Measurements from ENCODE around the gene NLRC4.
"Not testable (repeated sequence)": the region's sequence is repeated elsewhere in the genome, so short reads cannot be mapped to it uniquely, and the experiment has no call there.

The NLRC4 gene

GRCh38 chr2:32248299-32248698 lies 16.4 kb downstream of the NLRC4 start:
- DNase-seq (ENCODE audit: low read depth): no peak

- DNase-seq (ENCODE audit: low read depth): no peak
Measured at GRCh38 chr2:32246911-32247310, 17.8 kb downstream of the NLRC4 start.

- DNase-seq (ENCODE audit: low read depth): no peak
Measured at GRCh38 chr2:32242331-32242730, 22.4 kb downstream of the NLRC4 start.

- DNase-seq (ENCODE audit: low read depth): no peak
Measured at GRCh38 chr2:32237996-32238395, 26.7 kb downstream of the NLRC4 start.

GRCh38 chr2:32237488-32237887 lies 27.2 kb downstream of the NLRC4 start:
- no peak for DNase-seq (ENCODE audit: low read depth)

GRCh38 chr2:32235315-32235714 lies 29.4 kb downstream of the NLRC4 start:
- DNase-seq (ENCODE audit: low read depth): no peak

- no peak for DNase-seq (ENCODE audit: low read depth)
Measured at GRCh38 chr2:32231959-32232358, 32.7 kb downstream of the NLRC4 start.

GRCh38 chr2:32229635-32230034 lies 35.1 kb downstream of the NLRC4 start:
- DNase-seq (ENCODE audit: low read depth): no peak

- no peak for DNase-seq (ENCODE audit: low read depth)
Measured at GRCh38 chr2:32228181-32228580, 36.5 kb downstream of the NLRC4 start.

- no peak for DNase-seq (ENCODE audit: low read depth)
Measured at GRCh38 chr2:32227492-32227891, 37.2 kb downstream of the NLRC4 start.

- DNase-seq (ENCODE audit: low read depth): no peak
Measured at GRCh38 chr2:32222966-32223365, 41.7 kb downstream of the NLRC4 start.

GRCh38 chr2:32220445-32220844 lies 44.2 kb downstream of the NLRC4 start:
- no peak for DNase-seq (ENCODE audit: low read depth)

GRCh38 chr2:32212295-32212694 lies 52.4 kb downstream of the NLRC4 start:
- DNase-seq (ENCODE audit: low read depth): no peak

- no peak for DNase-seq (ENCODE audit: low read depth)
Measured at GRCh38 chr2:32210767-32211408, 53.8 kb downstream of the NLRC4 start.

- not testable (repeated sequence) for DNase-seq (ENCODE audit: low read depth)
Measured at GRCh38 chr2:32203428-32203827, 61.3 kb downstream of the NLRC4 start.

- no peak for DNase-seq (ENCODE audit: low read depth)
Measured at GRCh38 chr2:32200814-32201213, 63.9 kb downstream of the NLRC4 start.

GRCh38 chr2:32192418-32192817 lies 72.3 kb downstream of the NLRC4 start:
- DNase-seq (ENCODE audit: low read depth): no peak

- no peak for DNase-seq (ENCODE audit: low read depth)
Measured at GRCh38 chr2:32189011-32189410, 75.7 kb downstream of the NLRC4 start.

- no peak for DNase-seq (ENCODE audit: low read depth)
Measured at GRCh38 chr2:32182667-32183066, 82.0 kb downstream of the NLRC4 start.

All from HS-27A (cell line).